ENCODE results near the gene TNNC1. TPM values are rescaled to one million over a fixed set of nuclear protein-coding genes. Genes with fewer than 3 reads are reported as not detected.

Gene TNNC1
- polyA plus RNA-seq, 1 donor from 2014 or later: 2.2 TPM

DNA sequence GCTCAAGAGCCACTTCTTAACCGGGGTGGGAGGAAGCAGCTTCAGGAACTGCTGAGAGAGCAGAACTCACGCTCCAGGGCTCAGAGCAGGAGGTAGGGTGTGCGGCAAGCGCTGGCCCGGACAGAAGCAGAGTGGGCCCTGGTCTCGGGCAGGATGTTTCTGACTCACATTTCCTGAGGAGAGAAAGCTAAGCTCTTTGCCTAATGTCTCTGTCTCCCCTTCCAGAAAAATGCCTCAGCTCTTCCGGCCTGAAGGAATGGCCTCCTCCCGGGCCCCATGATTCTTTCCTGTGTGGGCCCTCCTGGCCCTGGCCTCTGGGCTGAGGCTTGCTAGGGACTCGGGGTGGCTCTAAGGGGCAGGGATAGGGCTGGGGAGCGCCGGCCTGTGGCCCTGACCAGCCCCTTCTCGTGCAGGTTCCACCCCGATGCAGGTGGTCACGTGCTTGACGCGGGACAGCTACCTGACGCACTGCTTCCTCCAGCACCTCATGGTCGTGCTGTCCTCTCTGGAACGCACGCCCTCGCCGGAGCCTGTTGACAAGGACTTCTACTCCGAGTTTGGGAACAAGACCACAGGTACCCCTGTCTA lies 37.2 kb upstream of the TNNC1 start:
- no peaks in the 10 kb centered on the region for H3K36me3 ChIP-seq (ENCODE audit: insufficient read depth, low read length)
- no peak overlapping the region for H3K4me3 ChIP-seq (ENCODE audit: low read length)
- H3K79me2 ChIP-seq (replicated peaks; ENCODE audit: insufficient read depth, low read length): no peaks in the 10 kb centered on the region
- H4K20me1 ChIP-seq (ENCODE audit: insufficient read depth): no peaks in the 10 kb centered on the region
- H3K9me2 ChIP-seq (ENCODE audit: insufficient read depth, low read length): no peaks in the 10 kb centered on the region
- no peak for TF ChIP-seq RAD21 (conservative IDR thresholded peaks at IDR 0.05)
- no peak for TF ChIP-seq EZH2 (IDR thresholded peaks at IDR 0.05; ENCODE audit: borderline replicate concordance, insufficient read depth, low read length, poor library complexity, severe bottlenecking)
- TF ChIP-seq TAF1 (IDR thresholded peaks at IDR 0.05; ENCODE audit: low read depth): no peak
- no peak for TF ChIP-seq MXI1 (conservative IDR thresholded peaks at IDR 0.05; ENCODE audit: poor library complexity, severe bottlenecking)
- no peak overlapping the region for H3K9ac ChIP-seq (ENCODE audit: low read length)
- no peak overlapping the region for H3K4me2 ChIP-seq (ENCODE audit: low read length)
- no peaks in the 10 kb centered on the region for H3K27me3 ChIP-seq (ENCODE audit: insufficient read depth, low read depth, low read length)
- H3F3A ChIP-seq (ENCODE audit: insufficient read depth, low read length, poor library complexity, severe bottlenecking): no peaks in the 10 kb centered on the region
- no peak overlapping the region for H2AFZ ChIP-seq (ENCODE audit: low read depth, low read length)
- no peaks in the 10 kb centered on the region for H3K9me3 ChIP-seq (ENCODE audit: low read length)
- no peak overlapping the region for H3K27ac ChIP-seq (ENCODE audit: low read length)

DNA sequence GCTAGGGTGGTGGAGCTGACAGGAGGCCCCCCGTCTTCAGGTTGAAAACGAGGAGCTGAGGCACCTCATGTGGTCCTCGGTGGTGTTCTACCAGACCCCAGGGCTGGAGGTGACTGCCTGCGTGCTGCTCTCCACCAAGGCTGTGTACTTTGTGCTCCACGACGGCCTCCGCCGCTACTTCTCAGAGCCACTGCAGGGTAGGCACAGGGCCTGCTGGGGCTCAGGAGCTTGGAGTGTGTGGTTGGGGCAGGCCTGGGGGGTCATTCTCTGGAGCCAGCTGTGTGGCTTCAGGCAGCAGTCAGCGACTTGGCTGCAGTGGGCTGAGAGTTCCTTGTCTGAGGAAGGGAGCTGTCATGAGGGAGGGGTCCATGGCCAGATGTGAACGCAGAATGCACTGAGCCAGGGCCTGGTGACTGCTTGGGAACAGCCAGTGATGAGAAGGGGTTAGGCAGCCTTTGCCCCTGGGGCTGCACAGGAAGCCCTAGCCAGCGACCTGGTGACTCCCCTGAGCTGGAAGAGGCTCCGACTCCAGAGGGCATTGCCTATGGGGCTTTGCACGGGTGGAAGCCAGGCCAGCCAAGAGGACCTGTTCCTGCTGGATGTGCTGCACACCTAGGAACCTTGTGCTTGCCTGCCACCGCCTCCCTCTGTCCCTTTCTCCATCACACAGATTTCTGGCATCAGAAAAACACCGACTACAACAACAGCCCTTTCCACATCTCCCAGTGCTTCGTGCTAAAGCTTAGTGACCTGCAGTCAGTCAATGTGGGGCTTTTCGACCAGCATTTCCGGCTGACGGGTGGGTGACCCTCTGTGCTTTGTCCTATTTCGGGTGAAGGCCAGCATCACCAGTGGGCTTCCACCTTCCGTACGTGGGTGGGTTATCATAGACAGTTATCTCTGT lies 36.4 kb upstream of the TNNC1 start:
- TF ChIP-seq EZH2 (IDR thresholded peaks at IDR 0.05; ENCODE audit: borderline replicate concordance, insufficient read depth, low read length, poor library complexity, severe bottlenecking) (no peak), POLR2AphosphoS5 (IDR thresholded peaks at IDR 0.05) (peak; percentile 9)
- Histone ChIP-seq H3K9ac (ENCODE audit: low read length) (no peak overlapping the region), H3K79me2 (replicated peaks; ENCODE audit: insufficient read depth, low read length) (no peaks in the 10 kb centered on the region), H3K9me2 (ENCODE audit: insufficient read depth, low read length) (no peaks in the 10 kb centered on the region), H4K20me1 (ENCODE audit: insufficient read depth) (no peaks in the 10 kb centered on the region), H3K27ac (ENCODE audit: low read length) (no peak overlapping the region), H3K9me3 (ENCODE audit: low read length) (no peaks in the 10 kb centered on the region), H3K4me3 (ENCODE audit: low read length) (no peak overlapping the region), H3K4me2 (ENCODE audit: low read length) (no peak overlapping the region), H3K27me3 (ENCODE audit: insufficient read depth, low read depth, low read length) (no peaks in the 10 kb centered on the region), H3F3A (ENCODE audit: insufficient read depth, low read length, poor library complexity, severe bottlenecking) (no peaks in the 10 kb centered on the region), H2AFZ (ENCODE audit: low read depth, low read length) (no peak overlapping the region), H3K36me3 (ENCODE audit: insufficient read depth, low read length) (no peaks in the 10 kb centered on the region)

DNA sequence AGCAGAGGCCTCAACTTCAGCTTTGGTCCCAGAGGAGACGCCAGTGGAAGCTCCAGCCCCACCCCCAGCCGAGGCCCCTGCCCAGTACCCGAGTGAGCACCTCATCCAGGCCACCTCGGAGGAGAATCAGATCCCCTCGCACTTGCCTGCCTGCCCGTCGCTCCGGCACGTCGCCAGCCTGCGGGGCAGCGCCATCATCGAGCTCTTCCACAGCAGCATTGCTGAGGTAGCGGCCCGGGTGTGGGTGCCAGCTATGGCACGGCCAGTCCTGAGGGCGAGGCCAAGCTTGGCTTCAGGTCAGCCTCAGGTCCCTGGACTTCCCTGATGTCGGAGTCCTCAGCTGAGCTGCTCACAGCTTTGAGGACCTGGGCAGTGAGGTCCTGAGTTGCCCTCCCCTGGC lies 35.6 kb upstream of the TNNC1 start:
- no peak overlapping the region for H3K4me2 ChIP-seq (ENCODE audit: low read length)
- H2AFZ ChIP-seq (ENCODE audit: low read depth, low read length): no peak overlapping the region
- H3K36me3 ChIP-seq (ENCODE audit: insufficient read depth, low read length): no peaks in the 10 kb centered on the region
- no peaks in the 10 kb centered on the region for H3K27me3 ChIP-seq (ENCODE audit: insufficient read depth, low read depth, low read length)
- no peaks in the 10 kb centered on the region for H3K9me3 ChIP-seq (ENCODE audit: low read length)
- H3F3A ChIP-seq (ENCODE audit: insufficient read depth, low read length, poor library complexity, severe bottlenecking): no peaks in the 10 kb centered on the region
- no peak overlapping the region for H3K9ac ChIP-seq (ENCODE audit: low read length)
- H4K20me1 ChIP-seq (ENCODE audit: insufficient read depth): no peaks in the 10 kb centered on the region
- no peak overlapping the region for H3K27ac ChIP-seq (ENCODE audit: low read length)
- no peaks in the 10 kb centered on the region for H3K79me2 ChIP-seq (replicated peaks; ENCODE audit: insufficient read depth, low read length)
- no peak for TF ChIP-seq POLR2AphosphoS5 (IDR thresholded peaks at IDR 0.05)
- TF ChIP-seq EP300 (conservative IDR thresholded peaks at IDR 0.05; ENCODE audit: poor library complexity, severe bottlenecking): no peak
- TF ChIP-seq SMC3 (conservative IDR thresholded peaks at IDR 0.05; ENCODE audit: poor library complexity): no peak
- no peak for TF ChIP-seq RAD21 (conservative IDR thresholded peaks at IDR 0.05)
- TF ChIP-seq TAF1 (IDR thresholded peaks at IDR 0.05; ENCODE audit: low read depth): no peak
- no peak for TF ChIP-seq CTCF (IDR thresholded peaks at IDR 0.05; ENCODE audit: poor library complexity, severe bottlenecking)
- no peak for TF ChIP-seq EZH2 (IDR thresholded peaks at IDR 0.05; ENCODE audit: borderline replicate concordance, insufficient read depth, low read length, poor library complexity, severe bottlenecking)
- no peak for TF ChIP-seq MXI1 (conservative IDR thresholded peaks at IDR 0.05; ENCODE audit: poor library complexity, severe bottlenecking)
- TF ChIP-seq, protein P1, sequence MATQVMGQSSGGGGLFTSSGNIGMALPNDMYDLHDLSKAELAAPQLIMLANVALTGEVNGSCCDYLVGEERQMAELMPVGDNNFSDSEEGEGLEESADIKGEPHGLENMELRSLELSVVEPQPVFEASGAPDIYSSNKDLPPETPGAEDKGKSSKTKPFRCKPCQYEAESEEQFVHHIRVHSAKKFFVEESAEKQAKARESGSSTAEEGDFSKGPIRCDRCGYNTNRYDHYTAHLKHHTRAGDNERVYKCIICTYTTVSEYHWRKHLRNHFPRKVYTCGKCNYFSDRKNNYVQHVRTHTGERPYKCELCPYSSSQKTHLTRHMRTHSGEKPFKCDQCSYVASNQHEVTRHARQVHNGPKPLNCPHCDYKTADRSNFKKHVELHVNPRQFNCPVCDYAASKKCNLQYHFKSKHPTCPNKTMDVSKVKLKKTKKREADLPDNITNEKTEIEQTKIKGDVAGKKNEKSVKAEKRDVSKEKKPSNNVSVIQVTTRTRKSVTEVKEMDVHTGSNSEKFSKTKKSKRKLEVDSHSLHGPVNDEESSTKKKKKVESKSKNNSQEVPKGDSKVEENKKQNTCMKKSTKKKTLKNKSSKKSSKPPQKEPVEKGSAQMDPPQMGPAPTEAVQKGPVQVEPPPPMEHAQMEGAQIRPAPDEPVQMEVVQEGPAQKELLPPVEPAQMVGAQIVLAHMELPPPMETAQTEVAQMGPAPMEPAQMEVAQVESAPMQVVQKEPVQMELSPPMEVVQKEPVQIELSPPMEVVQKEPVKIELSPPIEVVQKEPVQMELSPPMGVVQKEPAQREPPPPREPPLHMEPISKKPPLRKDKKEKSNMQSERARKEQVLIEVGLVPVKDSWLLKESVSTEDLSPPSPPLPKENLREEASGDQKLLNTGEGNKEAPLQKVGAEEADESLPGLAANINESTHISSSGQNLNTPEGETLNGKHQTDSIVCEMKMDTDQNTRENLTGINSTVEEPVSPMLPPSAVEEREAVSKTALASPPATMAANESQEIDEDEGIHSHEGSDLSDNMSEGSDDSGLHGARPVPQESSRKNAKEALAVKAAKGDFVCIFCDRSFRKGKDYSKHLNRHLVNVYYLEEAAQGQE (IDR thresholded peaks at IDR 0.05; ENCODE audit: borderline replicate concordance): no peak
- no peak overlapping the region for H3K4me3 ChIP-seq (ENCODE audit: low read length)
- H3K9me2 ChIP-seq (ENCODE audit: insufficient read depth, low read length): no peaks in the 10 kb centered on the region

All from neural cell (in vitro differentiated cells).